ENCODE measurements around the gene SRI. TPM values are rescaled to one million over a fixed set of nuclear protein-coding genes. Genes with fewer than 3 reads are reported as not detected.
"Not testable (repeated sequence)": the region's sequence is repeated elsewhere in the genome, so short reads cannot be mapped to it uniquely, and the experiment has no call there.

Gene SRI, protein sequence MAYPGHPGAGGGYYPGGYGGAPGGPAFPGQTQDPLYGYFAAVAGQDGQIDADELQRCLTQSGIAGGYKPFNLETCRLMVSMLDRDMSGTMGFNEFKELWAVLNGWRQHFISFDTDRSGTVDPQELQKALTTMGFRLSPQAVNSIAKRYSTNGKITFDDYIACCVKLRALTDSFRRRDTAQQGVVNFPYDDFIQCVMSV
- 100 to 1,000 TPM; 145 to 171 (median 165) TPM for polyA plus RNA-seq (ENCODE audit: insufficient read length in 4 of 4)

DNA sequence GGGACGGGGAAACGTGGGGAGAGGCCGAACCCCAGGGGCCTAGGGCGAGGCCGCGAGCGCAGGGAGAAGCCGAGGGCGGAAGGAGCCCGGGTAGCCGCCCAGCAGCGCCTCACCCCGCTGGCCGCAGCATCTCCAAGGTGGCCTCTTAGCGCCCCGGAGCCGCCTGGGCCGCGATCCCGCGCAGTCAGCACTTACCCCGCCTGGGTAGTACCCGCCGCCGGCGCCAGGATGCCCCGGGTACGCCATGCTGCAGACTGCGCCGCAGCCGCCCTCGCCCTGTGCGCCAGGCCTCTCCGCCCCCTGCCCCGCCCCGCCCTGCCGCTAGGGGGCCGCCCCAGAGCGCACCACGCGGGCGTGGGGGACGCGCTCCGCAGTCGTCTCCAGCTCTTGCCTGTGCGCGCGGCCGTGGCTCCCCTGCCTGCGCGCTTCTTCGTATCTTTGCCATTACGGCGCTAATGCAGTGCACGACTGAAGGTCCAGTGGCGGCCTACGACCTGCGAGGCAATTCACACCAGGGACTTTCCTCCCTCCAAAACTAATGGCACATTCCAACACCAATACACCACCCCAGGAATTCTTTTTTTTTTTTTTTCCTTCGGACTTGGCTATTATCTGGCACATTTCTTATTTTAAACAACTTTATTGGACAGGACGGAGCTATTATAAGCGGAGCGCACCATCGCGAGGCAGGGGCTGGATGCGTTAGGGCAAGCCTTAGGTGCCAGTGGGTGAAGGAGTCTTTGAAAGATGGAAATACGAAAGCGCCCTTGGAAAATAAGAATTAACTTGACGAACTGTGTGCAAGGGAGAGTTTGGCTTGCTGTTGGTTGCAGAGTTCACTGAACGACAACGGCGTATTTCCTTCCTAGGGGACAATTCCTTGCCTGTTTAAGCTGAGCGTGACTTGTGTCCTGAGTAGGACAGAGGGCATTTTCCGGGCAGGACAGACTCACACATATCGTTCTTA lies at the start of gene SRI:
TSS of gene SRI (minus strand) at position 258 of the 967 bp plus-strand sequence. CDS start at position 246, 12 bp downstream.
- DNase-seq (ENCODE audit: low read depth in 4 of 4, low spot score in 3 of 4): peak in 3 of 4 donors; percentile 58 to 92 (median 68)

GRCh38 chr7:88269586-88269985 lies 49.7 kb upstream of the SRI start:
- no peak for DNase-seq (ENCODE audit: low read depth in 4 of 4, low spot score in 3 of 4)

GRCh38 chr7:88268858-88269257 lies 49.0 kb upstream of the SRI start:
- DNase-seq (ENCODE audit: low read depth in 4 of 4, low spot score in 3 of 4): no peak

DNA sequence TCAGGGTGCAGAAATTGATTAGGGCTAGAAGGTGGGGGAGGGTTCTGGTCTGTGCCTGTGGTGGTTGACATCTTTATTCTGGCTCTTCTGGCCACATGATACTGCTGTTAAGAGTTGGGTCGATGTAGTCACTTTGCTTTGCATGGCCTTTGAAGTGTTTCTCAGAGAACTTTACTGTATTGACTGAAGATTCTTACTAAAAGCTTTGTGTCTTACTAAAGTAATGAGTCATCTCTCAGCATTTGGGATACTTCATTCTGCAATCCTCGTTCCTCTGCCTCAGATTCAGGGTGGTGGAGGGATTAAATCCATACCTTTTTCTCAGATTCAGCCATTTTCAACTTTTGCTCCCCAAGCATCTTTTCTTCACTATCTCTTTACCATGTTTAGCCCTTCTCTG lies 48.2 kb upstream of the SRI start:
- DNase-seq (ENCODE audit: low read depth in 4 of 4, low spot score in 3 of 4): no peak

- DNase-seq (ENCODE audit: low read depth in 4 of 4, low spot score in 3 of 4): no peak
These were observed 47.6 kb upstream of the SRI start for GRCh38 chr7:88267421-88267820.

DNA sequence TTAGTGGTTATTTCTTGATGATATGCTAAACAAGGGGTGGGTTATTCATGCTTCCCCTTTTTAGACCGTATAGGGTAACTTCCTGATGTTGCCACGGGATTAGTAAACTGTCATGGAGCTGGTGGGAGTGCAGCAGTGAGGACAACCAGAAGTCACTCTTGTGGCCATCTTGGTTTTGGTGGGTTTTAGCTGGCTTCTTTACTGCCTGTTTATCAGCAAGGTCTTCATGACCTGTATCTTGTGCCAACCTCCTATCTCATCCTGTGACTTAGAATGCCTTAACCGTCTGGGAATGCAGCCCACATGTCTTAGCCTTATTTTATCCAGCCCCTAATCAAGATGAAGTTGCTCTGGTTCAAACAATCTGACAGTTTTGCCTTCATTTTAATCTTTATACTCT lies 45.1 kb upstream of the SRI start:
- not testable (repeated sequence) for DNase-seq (ENCODE audit: low read depth in 4 of 4, low spot score in 3 of 4)

- no peak for DNase-seq (ENCODE audit: low read depth in 4 of 4, low spot score in 3 of 4)
These were observed 42.7 kb upstream of the SRI start for GRCh38 chr7:88262562-88262961.

- DNase-seq (ENCODE audit: low read depth in 4 of 4, low spot score in 3 of 4): no peak
These were observed 40.9 kb upstream of the SRI start for GRCh38 chr7:88260719-88261118.

GRCh38 chr7:88259656-88260380 lies 40.0 kb upstream of the SRI start:
- no peak for DNase-seq (ENCODE audit: low read depth in 4 of 4, low spot score in 3 of 4)

- not testable (repeated sequence) for DNase-seq (ENCODE audit: low read depth in 4 of 4, low spot score in 3 of 4)
These were observed 38.5 kb upstream of the SRI start for GRCh38 chr7:88258296-88258695.

GRCh38 chr7:88256906-88257305 lies 37.1 kb upstream of the SRI start:
- no peak for DNase-seq (ENCODE audit: low read depth in 4 of 4, low spot score in 3 of 4)

- DNase-seq (ENCODE audit: low read depth in 4 of 4, low spot score in 3 of 4): no peak
These were observed 35.0 kb upstream of the SRI start for GRCh38 chr7:88254721-88255424.

DNA sequence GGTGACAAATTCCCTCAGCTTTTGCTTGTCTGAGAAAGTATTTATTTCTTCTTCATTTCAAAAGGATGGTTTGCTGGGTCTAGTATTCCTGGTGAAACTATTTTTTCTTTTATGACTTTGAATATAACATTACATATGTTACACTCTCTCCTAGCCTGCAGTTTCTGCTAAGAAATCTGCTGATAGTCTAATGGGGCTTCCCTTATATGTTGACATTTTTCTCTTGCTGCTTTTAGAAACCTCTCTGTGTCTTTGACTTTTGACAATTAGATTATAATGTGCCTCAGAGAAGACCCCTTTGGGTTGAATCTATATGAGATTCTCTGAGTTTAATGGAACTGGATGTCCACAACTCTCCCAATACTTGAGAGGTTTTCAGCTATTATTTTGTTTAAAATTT lies 33.8 kb upstream of the SRI start:
- no peak for DNase-seq (ENCODE audit: low read depth in 4 of 4, low spot score in 3 of 4)

DNA sequence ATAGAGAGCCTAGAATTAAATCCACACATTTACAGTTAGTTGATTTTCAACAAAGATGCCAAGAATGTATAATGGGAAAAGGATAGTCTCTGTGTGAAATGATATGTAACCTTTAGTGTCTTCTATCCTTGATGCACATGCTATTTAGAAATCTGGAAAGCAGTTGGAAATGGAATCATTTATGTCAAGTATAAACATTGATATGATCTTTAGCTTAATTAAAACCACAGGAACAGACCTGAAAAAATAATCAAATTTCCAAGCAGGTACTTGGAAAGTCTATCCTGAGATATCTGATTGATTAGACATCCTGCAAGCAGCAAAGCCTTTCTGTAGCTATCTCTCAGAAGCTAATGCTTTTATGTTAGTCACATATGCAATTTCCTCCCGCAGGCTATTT lies 24.4 kb upstream of the SRI start:
- DNase-seq (ENCODE audit: low read depth in 4 of 4, low spot score in 3 of 4): no peak

- DNase-seq (ENCODE audit: low read depth in 4 of 4, low spot score in 3 of 4): peak in 2 of 4 donors; percentile 23 to 31
These were observed 23.6 kb upstream of the SRI start for GRCh38 chr7:88243345-88243909.

DNA sequence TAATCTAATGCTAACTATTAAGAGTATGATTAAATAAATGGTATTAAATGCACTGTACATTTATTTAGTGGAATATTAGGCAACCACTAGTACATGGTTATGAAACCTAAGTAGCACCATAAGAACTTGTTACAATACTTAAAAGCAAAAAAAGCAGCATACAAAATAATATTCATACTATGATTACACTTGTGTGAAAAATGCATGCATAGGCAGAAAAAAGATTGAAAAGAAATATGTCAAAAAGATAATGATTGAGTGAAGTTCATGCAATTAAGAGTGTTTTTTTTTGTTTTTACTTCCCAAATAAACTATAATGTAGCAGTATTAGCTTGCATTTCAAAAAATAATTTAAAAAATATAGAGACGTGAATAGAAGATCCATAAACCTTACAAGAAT lies 20.0 kb upstream of the SRI start:
- DNase-seq (ENCODE audit: low read depth in 4 of 4, low spot score in 3 of 4): no peak

GRCh38 chr7:88233828-88234227 lies 14.0 kb upstream of the SRI start:
- DNase-seq (ENCODE audit: low read depth in 4 of 4, low spot score in 3 of 4): no peak

DNA sequence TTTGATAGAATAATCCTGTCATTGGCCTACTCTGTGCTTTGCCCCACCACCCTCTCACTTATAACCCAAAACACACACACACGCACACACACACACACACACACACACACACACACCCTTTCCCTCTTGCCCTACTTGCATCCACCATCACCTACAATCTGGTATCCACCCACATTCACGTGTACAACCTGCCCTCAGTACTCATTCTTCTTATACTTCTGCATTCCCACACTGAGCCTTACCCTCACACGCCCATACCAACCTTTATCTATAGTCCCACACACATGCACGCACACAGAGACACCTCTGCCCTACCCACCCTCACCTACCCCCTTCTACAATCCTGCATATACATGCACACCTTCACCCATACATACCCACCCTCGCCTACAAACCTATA lies 10.8 kb upstream of the SRI start:
- no peak for DNase-seq (ENCODE audit: low read depth in 4 of 4, low spot score in 3 of 4)

- DNase-seq (ENCODE audit: low read depth in 4 of 4, low spot score in 3 of 4): no peak
These were observed 9.6 kb upstream of the SRI start for GRCh38 chr7:88229302-88229995.
